M059J (cell line): Measurements from ENCODE around the gene SEC14L5. TPM values are rescaled to one million over a fixed set of nuclear protein-coding genes. Genes with fewer than 3 reads are reported as not detected.

Experiments
- DNase-seq: peaks from one replicate; pipeline ENCODE4 v3.0.0-alpha.2; 2012; ENCODE audit warnings: low read depth
- total RNA-seq: library from RNA; depleted of rRNA; stranded (reverse); fragments of >200 nt; shearing (Covaris generic); gene quantifications from 2 replicates; pipeline ENCODE4 v1.2.3, GENCODE V29; 2014; rRNA removed

SEC14L5 gene
- total RNA-seq: 0.02 TPM in 1 of 2 replicates, not detected in the other

GRCh38 chr16:4957720-4958509, at the start of gene SEC14L5:
Gene SEC14L5 (plus strand): TSS chr16:4958330. CDS start chr16:4959324, 994 bp downstream.
- DNase-seq: peak; percentile 95

- no peak for DNase-seq
These were observed 49.2 kb upstream of the SEC14L5 start for GRCh38 chr16:4908854-4909401.

DNA sequence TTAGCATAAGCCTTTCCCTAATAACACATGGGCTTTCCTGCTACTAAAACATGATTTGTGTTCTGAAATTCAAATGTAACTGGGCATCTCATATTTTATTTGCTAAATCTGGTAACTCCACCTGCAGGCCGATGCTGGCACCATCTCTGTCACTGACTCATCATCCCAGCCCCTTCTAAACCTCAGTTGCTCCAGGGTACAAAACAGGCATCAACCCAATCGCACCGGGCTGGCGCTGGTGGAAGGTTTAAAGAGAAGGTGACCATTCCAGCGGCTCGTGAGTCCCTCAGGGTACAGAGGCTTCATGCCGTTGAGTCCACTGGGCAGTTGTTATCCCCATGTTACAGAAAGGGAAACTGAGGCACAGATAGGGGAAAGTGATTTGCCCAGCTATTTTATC, 48.3 kb upstream of the SEC14L5 start:
- peak; percentile 35 for DNase-seq

GRCh38 chr16:4910828-4911227, 47.3 kb upstream of the SEC14L5 start:
- DNase-seq: no peak

- DNase-seq: peak; percentile 18
These were observed 46.2 kb upstream of the SEC14L5 start for GRCh38 chr16:4911970-4912386.

DNA sequence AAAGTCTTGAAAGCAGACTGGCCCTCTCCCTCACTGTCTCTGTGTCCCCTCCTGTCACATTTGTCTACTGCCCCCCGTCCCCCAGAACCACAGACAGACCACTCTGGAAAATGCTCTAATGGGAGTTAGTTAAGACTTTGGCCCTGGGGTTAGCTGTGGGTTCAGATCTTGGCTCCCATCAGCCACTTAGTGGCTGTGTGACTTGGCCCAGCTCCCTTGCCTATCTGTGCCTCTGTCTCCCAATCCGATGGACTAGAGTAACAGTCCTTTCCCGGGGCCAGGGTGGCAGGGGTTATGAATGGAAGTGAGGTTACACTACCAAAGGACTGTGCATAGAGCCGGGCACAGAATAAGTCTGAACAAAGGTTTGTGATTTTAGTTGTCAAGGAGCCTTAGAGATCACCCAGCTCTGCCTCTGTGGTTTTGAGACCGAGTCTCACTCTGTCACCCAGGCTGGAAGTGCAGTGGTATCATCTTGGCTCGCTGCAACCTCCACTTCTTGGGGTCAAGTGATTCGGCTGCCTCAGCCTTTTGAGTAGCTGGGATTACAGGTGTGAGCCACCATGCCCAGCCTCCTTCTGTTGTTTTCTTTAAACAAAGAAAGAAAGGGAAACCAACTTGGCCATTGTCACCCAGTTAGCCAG, 44.9 kb upstream of the SEC14L5 start:
- peak; percentile 47 for DNase-seq

- no peak for DNase-seq
These were observed 44.2 kb upstream of the SEC14L5 start for GRCh38 chr16:4913774-4914525.

DNA sequence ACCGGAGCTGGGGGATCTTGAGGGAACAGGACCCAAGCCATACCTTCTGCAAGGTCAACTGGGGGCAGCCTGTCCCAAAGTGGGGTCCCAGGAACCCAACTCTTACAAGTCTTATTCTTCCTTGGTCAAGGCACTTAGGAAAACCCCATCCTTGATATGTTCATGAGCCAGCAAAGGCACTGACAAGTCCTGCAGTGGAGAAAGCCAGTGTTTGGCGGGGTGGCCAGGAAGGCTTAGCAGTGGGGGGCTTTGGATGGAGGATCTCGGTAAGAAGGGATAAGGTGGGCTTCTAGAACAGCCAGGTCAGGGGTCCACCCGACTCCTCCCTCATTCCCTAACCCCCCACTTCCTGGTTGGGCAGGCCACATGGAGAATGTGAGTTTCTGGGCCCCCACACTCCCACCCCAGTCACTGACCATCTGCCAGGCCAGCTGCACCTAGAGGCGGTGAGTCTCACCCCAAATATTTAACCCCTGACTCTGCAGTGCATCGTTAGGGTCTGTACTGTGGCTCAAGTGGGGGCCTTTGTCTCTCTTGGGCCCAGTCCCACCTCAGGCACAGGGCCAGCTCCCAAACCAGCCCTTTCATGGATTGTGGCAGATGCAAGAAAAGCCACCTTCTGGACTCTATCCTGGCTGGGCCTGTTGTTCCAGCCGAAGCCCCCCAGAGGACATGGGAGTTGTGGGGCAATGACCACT, 43.5 kb upstream of the SEC14L5 start:
- DNase-seq: no peak

GRCh38 chr16:4915226-4915761, 42.8 kb upstream of the SEC14L5 start:
- peak; percentile 98 for DNase-seq

DNA sequence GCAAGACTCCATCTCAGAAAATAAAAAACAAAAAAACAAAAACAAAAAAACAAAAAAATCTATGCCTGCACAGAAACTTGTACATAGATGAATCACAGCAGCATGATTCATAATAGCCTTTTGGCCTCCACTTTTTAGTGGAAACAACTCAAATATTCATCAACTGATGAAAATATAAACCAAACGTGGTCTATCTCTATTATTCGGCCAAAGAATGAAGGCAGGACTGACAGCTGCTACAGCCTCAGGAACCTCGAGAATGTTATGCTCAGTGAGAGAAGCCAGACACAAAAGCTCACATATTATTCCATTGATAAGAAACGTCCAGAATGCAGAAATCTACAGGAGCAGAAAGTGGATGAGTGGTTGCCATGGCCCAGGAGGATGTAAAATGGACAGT, 41.0 kb upstream of the SEC14L5 start:
- peak; percentile 57 for DNase-seq

DNA sequence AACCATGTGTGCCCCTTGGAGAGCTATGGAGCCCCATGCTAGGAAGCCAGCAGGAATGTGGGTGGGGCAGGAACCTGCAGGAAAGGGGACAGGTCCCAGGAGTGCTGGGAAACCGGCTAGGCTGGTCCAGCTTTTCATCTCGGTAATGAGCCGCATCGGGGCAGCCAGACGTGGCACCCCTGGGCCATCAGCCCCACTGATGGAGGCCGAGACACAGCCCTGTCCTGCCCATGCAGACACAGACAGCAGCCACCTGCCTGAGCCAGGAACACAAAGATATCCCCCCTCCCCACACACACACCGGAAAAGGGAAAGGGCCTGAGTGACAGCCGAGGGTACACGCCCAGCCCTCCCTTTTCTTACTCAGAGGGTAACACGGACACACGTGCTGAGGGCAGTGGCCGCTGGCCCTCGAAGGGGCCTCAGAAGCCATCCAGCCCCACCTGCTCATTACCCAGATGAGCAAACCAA, 39.3 kb upstream of the SEC14L5 start:
- no peak for DNase-seq

DNA sequence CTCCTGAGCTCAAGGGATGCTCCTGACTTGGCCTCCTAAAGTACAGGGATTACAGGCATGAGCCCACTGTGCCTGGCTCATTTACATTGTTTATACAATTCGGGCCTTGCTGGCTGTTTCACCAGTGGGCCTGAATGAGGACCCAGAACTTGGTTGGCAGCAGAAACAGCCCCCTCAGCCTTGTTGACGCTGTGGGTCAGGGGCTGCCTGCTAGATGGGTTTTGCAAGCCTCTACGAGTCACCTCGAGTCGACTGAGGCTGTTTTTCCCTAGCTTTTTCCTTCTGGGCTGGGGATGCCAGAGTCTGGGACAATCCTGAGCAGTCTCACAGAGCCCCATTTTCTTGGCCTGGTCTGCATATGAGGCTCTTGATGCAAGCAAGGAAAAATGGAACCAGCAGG, 37.3 kb upstream of the SEC14L5 start:
- no peak for DNase-seq

DNA sequence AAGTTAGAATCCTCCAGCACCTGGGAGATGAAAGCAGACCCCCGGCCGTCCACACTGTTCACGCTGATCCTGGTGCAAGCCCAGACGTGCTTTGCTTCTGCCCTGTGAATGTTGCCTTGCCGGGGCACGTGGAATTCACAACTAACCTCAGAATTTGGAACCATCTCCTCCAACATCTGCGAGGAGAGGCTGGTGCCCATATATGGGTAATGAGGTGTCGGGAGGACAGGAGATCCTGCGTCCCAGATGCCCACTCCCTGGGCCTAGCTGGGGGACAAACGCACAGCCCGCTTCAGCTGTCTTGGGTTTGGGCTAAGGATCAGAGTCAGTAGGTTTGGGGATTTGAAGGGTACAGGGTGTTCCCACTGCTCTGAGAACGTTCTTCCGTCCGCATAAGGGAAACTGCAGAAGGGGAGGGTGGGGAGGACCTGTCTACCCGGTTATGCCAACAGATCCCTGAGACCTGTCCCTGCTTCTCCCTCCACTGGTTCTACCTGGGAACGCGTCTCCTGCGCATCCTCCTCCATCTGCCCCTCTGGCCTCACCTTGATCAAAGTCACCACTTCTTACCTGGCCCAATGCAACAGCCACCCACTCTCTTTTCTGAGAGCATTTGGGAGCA, 35.3 kb upstream of the SEC14L5 start:
- DNase-seq: no peak

- no peak for DNase-seq
These were observed 34.3 kb upstream of the SEC14L5 start for GRCh38 chr16:4923853-4924252.

DNA sequence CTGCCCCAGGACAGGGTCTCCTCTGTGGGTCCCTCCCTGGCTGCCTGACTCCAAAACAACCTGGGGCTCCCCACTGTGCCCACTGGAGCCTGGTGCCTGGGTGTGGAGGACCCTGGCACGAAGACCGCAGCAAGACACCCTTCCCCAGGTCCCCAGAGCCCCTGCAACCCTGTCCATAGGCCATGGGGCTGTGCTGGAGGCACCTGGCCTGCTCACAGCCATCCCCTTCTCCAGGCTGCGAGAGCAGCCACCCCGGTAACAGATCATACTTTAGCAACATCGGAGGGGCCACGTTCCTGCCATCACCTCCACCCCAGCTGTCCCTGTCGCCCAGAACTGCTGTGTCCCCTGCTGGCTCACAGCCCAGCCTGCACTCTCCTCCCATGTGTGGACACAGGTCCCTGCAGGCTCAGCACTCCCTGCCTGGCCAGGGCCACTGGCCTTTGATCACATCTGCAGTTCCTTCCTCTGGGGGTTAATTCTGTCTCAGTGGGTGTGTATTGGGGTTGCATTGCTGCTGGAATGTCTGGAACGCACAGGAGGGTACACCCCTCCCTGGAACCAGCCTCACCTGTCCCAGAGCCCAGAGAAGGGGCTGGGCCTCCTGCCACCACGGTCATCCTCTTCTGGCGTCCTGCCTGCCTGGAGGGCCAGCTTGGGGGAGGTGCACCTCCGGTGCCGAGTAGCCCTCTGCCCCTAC, 33.4 kb upstream of the SEC14L5 start:
- DNase-seq: no peak

DNA sequence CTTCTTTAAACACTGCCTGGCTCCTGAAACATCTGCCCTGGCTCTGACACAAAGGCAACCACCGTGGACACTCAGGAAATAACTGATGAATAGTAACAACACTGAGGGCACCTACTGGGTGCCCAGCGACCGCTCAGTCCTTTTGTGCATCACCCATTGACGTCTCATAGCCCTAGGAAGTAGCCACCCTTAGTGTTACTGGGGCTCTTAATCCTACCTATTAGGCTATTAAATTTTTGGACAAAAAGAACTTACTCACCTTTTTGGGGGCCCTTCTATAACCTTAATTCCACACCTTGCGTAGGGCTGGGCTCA, 32.9 kb upstream of the SEC14L5 start:
- DNase-seq: no peak

DNA sequence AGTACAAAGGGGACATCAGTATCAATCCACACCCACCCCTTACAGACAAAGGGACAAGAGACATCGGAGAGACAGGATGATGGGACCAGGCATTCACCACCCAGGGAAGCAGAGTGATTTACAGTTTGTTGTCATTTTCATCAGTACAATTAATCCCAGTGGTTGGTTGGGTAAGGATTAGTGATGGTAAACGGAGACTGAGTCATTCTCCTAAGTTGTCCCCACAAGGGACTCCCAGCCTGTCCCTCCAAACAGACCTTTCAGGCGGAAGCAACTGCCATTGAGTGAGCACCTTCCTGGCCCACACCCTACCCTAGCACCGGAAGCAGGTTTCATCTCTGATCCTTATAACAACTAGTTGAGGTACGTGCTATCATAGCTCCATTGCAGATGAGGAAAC, 32.3 kb upstream of the SEC14L5 start:
- peak; percentile 22 for DNase-seq

- DNase-seq: no peak
These were observed 31.2 kb upstream of the SEC14L5 start for GRCh38 chr16:4926928-4927327.

DNA sequence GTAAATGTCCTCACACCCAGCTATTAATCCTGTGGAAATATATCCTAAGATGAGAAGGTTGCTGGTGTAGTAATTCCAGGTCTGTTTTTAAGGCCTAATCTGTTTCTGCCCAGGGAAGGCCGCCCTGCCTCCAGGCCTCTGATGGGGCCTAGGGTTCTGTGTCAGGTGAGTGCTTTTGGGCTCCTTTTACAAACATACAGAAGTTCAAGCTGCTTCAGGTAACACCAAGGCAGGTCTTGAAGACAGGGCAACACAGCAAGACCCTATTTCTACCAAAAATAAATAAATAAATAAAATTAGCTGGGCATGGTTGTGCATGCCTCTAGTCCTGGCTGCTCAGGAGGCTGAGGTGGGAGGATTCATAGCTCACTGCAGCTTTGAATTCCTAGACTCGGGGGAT, 30.5 kb upstream of the SEC14L5 start:
- DNase-seq: no peak

DNA sequence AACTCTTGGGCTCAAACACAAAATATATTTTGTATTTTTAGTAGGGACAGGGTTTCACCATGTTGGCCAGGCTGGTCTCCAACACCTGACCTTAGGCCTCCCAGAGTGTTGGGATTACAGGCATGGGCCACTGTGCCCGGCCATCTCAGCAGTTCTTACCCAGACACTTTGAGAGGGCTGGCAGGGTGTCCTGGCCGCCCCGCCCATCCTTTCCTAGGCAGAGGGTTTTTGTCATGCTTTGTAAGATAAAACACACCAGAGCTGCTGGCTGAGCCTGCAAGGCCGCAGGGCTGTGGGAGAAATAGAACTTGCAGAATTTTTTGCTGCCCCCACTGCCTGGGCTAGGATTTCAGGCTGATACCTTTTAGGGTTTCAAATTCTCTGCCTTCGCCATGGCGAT, 29.9 kb upstream of the SEC14L5 start:
- DNase-seq: no peak
